SK-N-SH (cell line): ENCODE data around the gene DELE1.

Source experiments
- EP300 ChIP-seq, 2 experiments: IDR thresholded peaks; 2 replicates each; pipeline versions ENCODE4 v1.4.0 to v1.6.1; 2012; ENCODE audit warnings: borderline replicate concordance in 1 of 2, low read depth in 1 of 2, low read length in 1 of 2
- EZH2phosphoT487 ChIP-seq: fragments of 200-600 bp; sonication (generic); IDR thresholded peaks from 2 replicates; pipeline ENCODE4 v1.6.1; 2017; ENCODE audit warnings: low read depth, mixed run types, mild to moderate bottlenecking, antibody characterized with exemption, moderate library complexity, borderline replicate concordance
- FOXM1 ChIP-seq: IDR thresholded peaks from 2 replicates; pipeline ENCODE4 v1.4.0; 2012; ENCODE audit warnings: low read depth, mild to moderate bottlenecking
- JUND ChIP-seq: IDR thresholded peaks from 2 replicates; pipeline ENCODE4 v1.4.0; 2012
- POLR2AphosphoS5 ChIP-seq: IDR thresholded peaks from 2 replicates; pipeline ENCODE4 v1.6.1; 2012; ENCODE audit warnings: low read depth, low read length
- RAD21 ChIP-seq: IDR thresholded peaks from 2 replicates; pipeline ENCODE4 v1.6.1; 2012; ENCODE audit warnings: mild to moderate bottlenecking, low read length
- RCOR1 ChIP-seq: fragments of 150-350 bp; IDR thresholded peaks from 2 replicates; pipeline ENCODE4 v1.6.1; 2017; ENCODE audit warnings: antibody characterized with exemption, low read length
- REST ChIP-seq: IDR thresholded peaks from 2 replicates; pipeline ENCODE4 v1.6.1; 2012; ENCODE audit warnings: mild to moderate bottlenecking, low read depth, low read length, moderate library complexity
- RXRA ChIP-seq: IDR thresholded peaks from 2 replicates; pipeline ENCODE4 v1.4.0; 2012; ENCODE audit warnings: low read depth, mild to moderate bottlenecking, borderline replicate concordance
- TCF12 ChIP-seq: IDR thresholded peaks from 2 replicates; pipeline ENCODE4 v1.4.0; 2012
- USF1 ChIP-seq: IDR thresholded peaks from 2 replicates; pipeline ENCODE4 v1.4.0; 2012; ENCODE audit warnings: low read depth, borderline replicate concordance
- USF2 ChIP-seq: fragments of 150-350 bp; IDR thresholded peaks from 2 replicates; pipeline ENCODE4 v1.6.1; 2017; ENCODE audit warnings: antibody characterized with exemption, low read length, low read depth, borderline replicate concordance
- ZBTB33 ChIP-seq: IDR thresholded peaks from 2 replicates; pipeline ENCODE4 v1.4.0; 2012; ENCODE audit warnings: low read depth, borderline replicate concordance
- TF ChIP-seq, protein P1 (sequence below): fragments of 200-600 bp; sonication (generic); IDR thresholded peaks from 2 replicates; pipeline ENCODE4 v1.6.1; 2017; ENCODE audit warnings: antibody characterized with exemption, mild to moderate bottlenecking, moderate library complexity

DNA sequence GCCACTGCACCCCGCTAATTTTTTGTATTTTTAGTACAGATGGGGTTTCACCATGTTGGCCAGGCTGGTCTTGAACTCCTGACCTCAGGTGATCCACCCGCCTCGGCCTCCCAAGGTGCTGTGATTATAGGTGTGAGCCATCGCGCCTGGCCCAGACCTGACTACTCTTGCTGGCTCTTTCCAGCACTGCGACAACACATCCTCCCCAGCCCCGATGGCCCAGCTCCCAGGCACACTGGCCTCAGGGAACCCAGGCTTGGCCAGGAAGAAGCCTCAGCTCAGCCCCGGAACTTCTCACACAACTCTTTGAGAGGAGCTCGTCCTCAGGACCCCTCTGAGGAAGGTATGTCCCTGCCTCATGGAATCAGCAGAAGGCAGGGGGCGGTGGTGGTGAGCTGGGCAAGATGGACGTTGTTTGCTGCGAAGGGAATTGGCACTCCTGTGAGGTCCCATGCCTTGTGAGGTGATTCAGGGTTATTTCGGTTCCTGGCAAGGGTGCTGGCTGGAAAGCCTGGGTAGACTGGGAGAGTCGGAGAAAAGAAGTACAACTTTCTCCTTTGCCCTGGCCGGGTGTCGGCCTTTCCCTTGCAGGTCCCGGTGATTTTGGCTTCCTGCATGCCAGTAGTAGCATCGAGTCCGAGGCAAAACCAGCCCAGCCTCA is 5.9 kb downstream of the DELE1 start:
- no peak for TF ChIP-seq JUND
- TF ChIP-seq RXRA, result no peak
- TF ChIP-seq, protein P1, sequence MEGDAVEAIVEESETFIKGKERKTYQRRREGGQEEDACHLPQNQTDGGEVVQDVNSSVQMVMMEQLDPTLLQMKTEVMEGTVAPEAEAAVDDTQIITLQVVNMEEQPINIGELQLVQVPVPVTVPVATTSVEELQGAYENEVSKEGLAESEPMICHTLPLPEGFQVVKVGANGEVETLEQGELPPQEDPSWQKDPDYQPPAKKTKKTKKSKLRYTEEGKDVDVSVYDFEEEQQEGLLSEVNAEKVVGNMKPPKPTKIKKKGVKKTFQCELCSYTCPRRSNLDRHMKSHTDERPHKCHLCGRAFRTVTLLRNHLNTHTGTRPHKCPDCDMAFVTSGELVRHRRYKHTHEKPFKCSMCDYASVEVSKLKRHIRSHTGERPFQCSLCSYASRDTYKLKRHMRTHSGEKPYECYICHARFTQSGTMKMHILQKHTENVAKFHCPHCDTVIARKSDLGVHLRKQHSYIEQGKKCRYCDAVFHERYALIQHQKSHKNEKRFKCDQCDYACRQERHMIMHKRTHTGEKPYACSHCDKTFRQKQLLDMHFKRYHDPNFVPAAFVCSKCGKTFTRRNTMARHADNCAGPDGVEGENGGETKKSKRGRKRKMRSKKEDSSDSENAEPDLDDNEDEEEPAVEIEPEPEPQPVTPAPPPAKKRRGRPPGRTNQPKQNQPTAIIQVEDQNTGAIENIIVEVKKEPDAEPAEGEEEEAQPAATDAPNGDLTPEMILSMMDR, result no peak
- TF ChIP-seq FOXM1, result no peak
- no peak for TF ChIP-seq EP300 (IDR thresholded peaks at IDR 0.05; ENCODE audit: borderline replicate concordance in 1 of 2, low read depth in 1 of 2, low read length in 1 of 2)
- TF ChIP-seq ZBTB33, result no peak
- no peak for TF ChIP-seq TCF12
- no peak for TF ChIP-seq USF1
- TF ChIP-seq RAD21, result no peak
- no peak for TF ChIP-seq POLR2AphosphoS5
- no peak for TF ChIP-seq EZH2phosphoT487
- no peak for TF ChIP-seq RCOR1
- no peak for TF ChIP-seq USF2
- TF ChIP-seq REST, result no peak
